Stimulated activated effector memory CD8-positive, alpha-beta T cell treated with anti-CD3 and anti-CD28 coated beads, Interleukin-12 subunit alpha, Interleukin-12 subunit beta, amount 100 ng/mL, for 72 hours (primary cell): ENCODE data around the gene CCDC8.

Source experiments
- ATAC-seq: fragments of 150-1000 bp; cut with Tn5 transposase; 2 replicates; pipeline ENCODE4 v1.10.0; 2021
- DNase-seq, 2 donors: peaks; one replicate each; pipeline ENCODE4 v3.0.0; 2021 to 2022; ENCODE audit warnings: low spot score in 2 of 2
- H3K27ac Mint-ChIP-seq: one replicate; pipeline ENCODE4 v1.8.0; 2022; ENCODE audit warnings: mild to moderate bottlenecking, mixed read lengths
- H3K36me3 Mint-ChIP-seq: one replicate; pipeline ENCODE4 v1.8.0; 2022; ENCODE audit warnings: mild to moderate bottlenecking, mixed read lengths
- H3K4me1 Mint-ChIP-seq: one replicate; pipeline ENCODE4 v1.8.0; 2022; ENCODE audit warnings: mixed read lengths
- H3K4me3 Mint-ChIP-seq: one replicate; pipeline ENCODE4 v1.8.0; 2022; ENCODE audit warnings: mild to moderate bottlenecking, mixed read lengths
- H3K9me3 Mint-ChIP-seq: one replicate; pipeline ENCODE4 v1.8.0; 2022; ENCODE audit warnings: mixed read lengths

The CCDC8 gene, protein sequence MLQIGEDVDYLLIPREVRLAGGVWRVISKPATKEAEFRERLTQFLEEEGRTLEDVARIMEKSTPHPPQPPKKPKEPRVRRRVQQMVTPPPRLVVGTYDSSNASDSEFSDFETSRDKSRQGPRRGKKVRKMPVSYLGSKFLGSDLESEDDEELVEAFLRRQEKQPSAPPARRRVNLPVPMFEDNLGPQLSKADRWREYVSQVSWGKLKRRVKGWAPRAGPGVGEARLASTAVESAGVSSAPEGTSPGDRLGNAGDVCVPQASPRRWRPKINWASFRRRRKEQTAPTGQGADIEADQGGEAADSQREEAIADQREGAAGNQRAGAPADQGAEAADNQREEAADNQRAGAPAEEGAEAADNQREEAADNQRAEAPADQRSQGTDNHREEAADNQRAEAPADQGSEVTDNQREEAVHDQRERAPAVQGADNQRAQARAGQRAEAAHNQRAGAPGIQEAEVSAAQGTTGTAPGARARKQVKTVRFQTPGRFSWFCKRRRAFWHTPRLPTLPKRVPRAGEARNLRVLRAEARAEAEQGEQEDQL

DNA sequence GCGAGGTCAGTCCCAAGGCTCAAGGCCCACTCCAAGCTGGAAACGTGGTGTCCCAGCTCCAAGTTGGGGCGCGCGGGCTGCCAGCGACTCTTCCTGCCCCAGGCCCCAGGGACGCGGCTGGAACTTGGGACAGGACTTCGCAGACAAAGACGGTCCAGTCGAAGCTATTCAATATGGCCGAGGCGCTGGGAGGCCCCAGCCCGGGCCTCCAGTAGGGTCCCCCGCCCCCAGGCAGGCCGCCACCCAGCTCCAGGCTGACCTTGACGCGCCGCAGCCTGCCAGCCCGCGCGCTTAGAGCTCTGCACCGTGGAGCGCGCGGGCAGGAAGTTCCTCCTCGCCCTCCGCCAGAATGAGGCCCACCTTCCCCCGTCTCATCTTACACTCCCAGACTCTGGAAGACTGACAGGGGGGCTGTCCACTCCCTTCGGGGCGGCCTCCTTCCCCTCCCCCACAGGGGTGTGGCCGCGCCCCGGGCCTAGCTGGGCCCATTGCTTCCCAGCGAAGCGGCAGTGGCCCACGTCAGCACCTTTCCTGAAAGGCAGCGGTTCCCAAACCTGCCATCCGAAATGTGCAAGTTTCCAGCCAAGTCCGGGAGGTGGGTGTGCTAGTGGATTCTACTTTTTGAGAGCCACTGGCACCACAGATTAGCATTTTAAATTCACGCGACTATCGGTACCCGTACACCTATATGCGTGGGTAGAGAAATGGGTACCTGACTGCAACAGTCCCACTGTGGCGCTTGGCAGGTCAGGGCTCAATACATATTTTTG lies at the start of gene CCDC8:
Gene CCDC8, minus strand, starts transcription at position 303 of the 770 bp plus-strand sequence. CDS start 754 bp downstream, outside the sequence.
- Mint-ChIP-seq H3K36me3 (no peaks in the 10 kb centered on the region), H3K27ac (no peak within 1 kb of the TSS), H3K4me1 (peaks cover 21% of the 10 kb centered on the region), H3K4me3 (no peak within 1 kb of the TSS), H3K9me3 (no peaks in the 10 kb centered on the region)
- ATAC-seq (no peak), DNase-seq (no peak)

DNA sequence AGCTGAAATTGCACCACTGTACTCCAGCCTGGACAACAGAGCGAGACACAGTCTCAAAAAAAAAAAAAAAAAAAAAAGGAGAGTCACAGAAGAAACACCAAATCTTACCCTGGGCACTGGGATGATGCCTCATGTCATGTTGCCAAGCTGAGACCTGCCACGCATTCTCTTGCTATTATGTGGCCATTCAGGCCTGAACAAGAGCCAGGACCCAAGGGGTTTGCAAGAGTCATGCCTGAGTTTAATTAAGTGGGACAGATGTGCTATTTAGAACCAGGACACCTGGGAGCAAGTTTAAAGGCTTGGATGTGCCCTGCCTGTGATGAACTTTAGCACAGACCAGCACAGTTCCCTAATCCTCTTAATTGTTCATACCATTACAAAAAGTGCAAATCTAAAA lies 48.2 kb upstream of the CCDC8 start:
- peaks cover 4% of the 10 kb centered on the region for H3K4me1 Mint-ChIP-seq
- ATAC-seq, result no peak
- no peak for DNase-seq
- no peaks in the 10 kb centered on the region for H3K36me3 Mint-ChIP-seq
- H3K4me3 Mint-ChIP-seq, result no peak overlapping the region
- no peak overlapping the region for H3K27ac Mint-ChIP-seq
- no peaks in the 10 kb centered on the region for H3K9me3 Mint-ChIP-seq

GRCh38 chr19:46460981-46461380 lies 47.6 kb upstream of the CCDC8 start:
- Mint-ChIP-seq H3K4me1 (no peaks in the 10 kb centered on the region), H3K4me3 (no peak overlapping the region), H3K27ac (no peak overlapping the region), H3K36me3 (no peaks in the 10 kb centered on the region), H3K9me3 (no peaks in the 10 kb centered on the region)
- ATAC-seq, result no peak
- DNase-seq, result no peak

DNA sequence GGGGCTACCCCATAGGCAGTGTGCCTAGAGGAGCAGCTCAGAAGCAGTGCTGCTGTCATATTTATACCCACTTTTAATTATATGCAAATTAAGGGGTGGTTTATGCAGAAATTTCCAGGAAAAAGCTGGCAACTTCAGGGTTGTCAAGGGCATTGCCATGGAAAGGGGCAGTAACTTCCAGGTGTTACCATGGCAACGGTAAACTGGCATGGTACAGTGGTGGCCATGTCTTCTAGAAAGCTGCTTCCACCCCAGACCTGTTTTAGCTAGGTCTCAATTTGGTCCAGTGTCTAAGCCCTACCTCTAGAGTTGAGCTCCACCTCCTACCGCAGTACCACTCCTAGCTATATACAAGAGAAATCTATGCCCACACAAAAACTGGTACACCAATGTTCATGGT lies 46.7 kb upstream of the CCDC8 start:
- Mint-ChIP-seq H3K27ac (no peak overlapping the region), H3K36me3 (no peaks in the 10 kb centered on the region), H3K4me1 (no peaks in the 10 kb centered on the region), H3K9me3 (no peaks in the 10 kb centered on the region), H3K4me3 (no peak overlapping the region)
- no peak for ATAC-seq
- DNase-seq, result no peak

DNA sequence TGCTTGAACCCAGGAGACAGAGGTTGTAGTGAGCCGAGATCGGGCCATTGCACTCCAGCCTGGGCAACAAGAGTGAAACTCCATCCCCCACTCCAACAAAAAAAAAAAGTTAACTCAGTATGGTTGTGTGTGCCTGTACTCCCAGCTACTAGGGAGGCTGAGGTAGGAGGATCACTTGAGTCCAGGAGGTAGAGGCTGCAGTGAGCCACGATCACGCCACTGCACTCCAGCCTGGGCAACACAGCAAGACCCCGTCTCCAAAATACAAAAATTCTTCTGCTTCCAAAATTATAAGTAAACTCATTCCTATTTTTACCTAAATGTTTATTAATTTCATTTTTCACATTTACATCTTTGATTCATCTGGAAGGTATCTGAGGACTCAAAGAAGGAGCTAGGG lies 43.6 kb upstream of the CCDC8 start:
- Mint-ChIP-seq H3K36me3 (no peaks in the 10 kb centered on the region), H3K9me3 (no peaks in the 10 kb centered on the region), H3K27ac (no peak overlapping the region), H3K4me1 (no peaks in the 10 kb centered on the region), H3K4me3 (no peak overlapping the region)
- no peak for DNase-seq
- no peak for ATAC-seq

DNA sequence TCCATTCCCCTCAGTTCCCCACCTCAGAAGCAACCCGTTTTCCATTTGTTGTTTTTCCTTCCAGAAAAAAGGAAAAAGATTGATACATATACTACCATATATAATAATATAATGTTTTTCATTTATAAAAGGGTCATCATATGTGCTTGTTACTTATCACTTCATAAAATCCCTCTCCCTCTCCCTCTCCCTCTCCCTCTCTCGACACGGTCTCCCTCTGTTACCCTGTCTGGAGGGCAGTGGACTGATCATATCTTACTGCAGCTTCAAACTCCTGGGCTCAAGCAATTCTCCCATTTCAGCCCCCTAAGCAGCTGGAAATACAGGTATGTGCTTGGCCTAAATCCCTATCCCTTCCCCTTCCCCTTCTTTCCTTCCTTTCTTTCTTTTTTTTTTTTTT lies 40.9 kb upstream of the CCDC8 start:
- peaks cover 3% of the 10 kb centered on the region for H3K9me3 Mint-ChIP-seq
- no peak for DNase-seq
- H3K36me3 Mint-ChIP-seq, result no peaks in the 10 kb centered on the region
- ATAC-seq, result no peak
- H3K4me1 Mint-ChIP-seq, result no peaks in the 10 kb centered on the region
- H3K27ac Mint-ChIP-seq, result no peak overlapping the region
- no peak overlapping the region for H3K4me3 Mint-ChIP-seq

DNA sequence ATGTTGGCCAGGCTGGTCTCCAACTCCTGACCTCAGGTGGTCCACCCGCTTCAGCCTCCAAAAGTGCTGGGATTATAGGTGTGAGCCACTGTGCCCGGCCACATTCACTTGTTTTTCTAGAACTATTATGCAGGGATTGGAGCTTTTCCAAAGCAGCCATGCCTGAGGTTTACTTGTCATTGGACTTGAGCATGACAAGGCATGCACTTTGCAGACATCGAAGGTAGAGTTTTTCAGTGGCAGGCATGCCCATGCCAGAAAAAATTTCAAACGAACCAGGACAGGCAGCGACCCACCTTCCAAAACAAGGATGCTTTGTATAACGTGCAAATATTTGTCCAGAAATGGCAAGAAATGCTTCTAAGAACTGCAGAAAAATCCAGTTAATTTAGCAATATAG lies 40.3 kb upstream of the CCDC8 start:
- DNase-seq, result no peak
- no peaks in the 10 kb centered on the region for H3K36me3 Mint-ChIP-seq

GRCh38 chr19:46452186-46452585 lies 38.8 kb upstream of the CCDC8 start:
- ATAC-seq, result no peak
- no peaks in the 10 kb centered on the region for H3K36me3 Mint-ChIP-seq
- H3K27ac Mint-ChIP-seq, result no peak overlapping the region
- no peaks in the 10 kb centered on the region for H3K4me1 Mint-ChIP-seq
- no peak for DNase-seq
- peaks cover 3% of the 10 kb centered on the region for H3K9me3 Mint-ChIP-seq
- H3K4me3 Mint-ChIP-seq, result no peak overlapping the region

More for the DNA sequence above, 40.3 kb upstream of the CCDC8 start:
- no peak for ATAC-seq
- H3K4me1 Mint-ChIP-seq, result no peaks in the 10 kb centered on the region
- no peak overlapping the region for H3K27ac Mint-ChIP-seq
- H3K4me3 Mint-ChIP-seq, result no peak overlapping the region
- peaks cover 3% of the 10 kb centered on the region for H3K9me3 Mint-ChIP-seq

DNA sequence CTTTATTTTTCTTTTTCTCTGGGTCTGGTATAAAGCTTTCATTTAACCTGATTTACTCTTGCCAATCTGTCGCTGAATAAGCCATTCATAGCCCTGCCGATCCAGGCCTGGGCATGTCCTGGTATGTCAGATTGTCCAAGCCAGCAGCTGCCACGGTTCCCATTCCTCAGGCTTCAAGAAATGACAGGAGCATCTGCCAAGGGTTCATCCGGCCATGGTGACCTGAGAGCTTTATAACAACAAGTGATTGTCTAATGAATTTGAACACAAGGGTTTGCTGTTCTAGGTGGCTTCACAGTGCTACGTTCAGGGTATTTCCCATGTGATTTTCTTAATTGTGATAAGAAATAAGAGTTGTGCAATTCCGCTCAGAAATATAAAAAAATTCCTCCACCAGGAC lies 38.0 kb upstream of the CCDC8 start:
- no peak overlapping the region for H3K27ac Mint-ChIP-seq
- H3K9me3 Mint-ChIP-seq, result peaks cover 3% of the 10 kb centered on the region
- H3K36me3 Mint-ChIP-seq, result no peaks in the 10 kb centered on the region
- no peak overlapping the region for H3K4me3 Mint-ChIP-seq
- DNase-seq (no peak), ATAC-seq (no peak)
- no peaks in the 10 kb centered on the region for H3K4me1 Mint-ChIP-seq

DNA sequence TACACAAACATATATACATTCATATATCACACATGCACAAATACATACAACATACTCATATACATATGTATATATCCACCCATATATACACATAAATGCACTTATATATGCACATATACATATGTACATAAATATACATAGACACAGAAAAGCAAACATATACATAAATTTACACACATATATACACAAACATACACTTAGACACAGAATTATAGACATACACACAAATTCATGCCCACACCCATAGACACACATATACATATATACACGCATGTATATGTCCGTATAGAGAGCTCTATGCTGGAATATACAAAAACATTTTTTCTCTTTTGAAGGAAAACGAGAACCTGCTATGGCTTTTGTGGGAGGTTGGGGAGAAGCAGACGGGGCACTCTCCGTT lies 37.4 kb upstream of the CCDC8 start:
- no peak for ATAC-seq

GRCh38 chr19:46449228-46449627 lies 35.9 kb upstream of the CCDC8 start:
- no peaks in the 10 kb centered on the region for H3K4me1 Mint-ChIP-seq
- DNase-seq, result no peak
- no peaks in the 10 kb centered on the region for H3K36me3 Mint-ChIP-seq
- ATAC-seq, result no peak
- H3K9me3 Mint-ChIP-seq, result peaks cover 3% of the 10 kb centered on the region
- H3K4me3 Mint-ChIP-seq, result no peak overlapping the region
- no peak overlapping the region for H3K27ac Mint-ChIP-seq

More for the DNA sequence above, 37.4 kb upstream of the CCDC8 start:
- Mint-ChIP-seq H3K9me3 (peaks cover 3% of the 10 kb centered on the region), H3K4me3 (no peak overlapping the region), H3K27ac (no peak overlapping the region), H3K4me1 (no peaks in the 10 kb centered on the region), H3K36me3 (no peaks in the 10 kb centered on the region)
- DNase-seq, result no peak

GRCh38 chr19:46448601-46449000 lies 35.2 kb upstream of the CCDC8 start:
- Mint-ChIP-seq H3K4me1 (no peaks in the 10 kb centered on the region), H3K36me3 (no peaks in the 10 kb centered on the region)
- no peak for ATAC-seq

DNA sequence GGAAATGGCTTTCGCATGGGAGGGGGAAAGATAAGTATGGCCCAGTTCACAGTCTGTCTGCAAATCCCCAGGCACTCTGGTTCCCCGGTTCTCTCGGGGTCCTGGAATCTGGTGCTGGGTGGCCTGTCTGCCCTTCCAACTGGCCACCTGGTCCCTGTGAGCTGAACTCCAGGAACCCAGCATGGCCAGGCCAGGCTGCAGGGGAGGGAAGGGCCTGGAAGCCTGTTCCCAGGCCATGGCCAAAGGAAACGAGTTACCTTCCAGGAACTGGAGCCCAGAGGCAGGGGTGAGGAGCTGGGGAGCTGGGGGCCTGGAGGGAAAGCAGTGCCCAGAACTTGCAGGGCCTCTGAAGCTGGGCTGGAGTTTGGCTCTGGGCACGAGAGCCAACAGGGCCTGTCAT lies 34.5 kb upstream of the CCDC8 start:
- ATAC-seq (no peak), DNase-seq (no peak)
- H3K9me3 Mint-ChIP-seq, result peaks cover 3% of the 10 kb centered on the region
- H3K4me3 Mint-ChIP-seq, result no peak overlapping the region
- no peak overlapping the region for H3K27ac Mint-ChIP-seq
- peaks cover 5% of the 10 kb centered on the region for H3K4me1 Mint-ChIP-seq
- no peaks in the 10 kb centered on the region for H3K36me3 Mint-ChIP-seq

More at GRCh38 chr19:46448601-46449000, 35.2 kb upstream of the CCDC8 start:
- peaks cover 3% of the 10 kb centered on the region for H3K9me3 Mint-ChIP-seq
- no peak overlapping the region for H3K4me3 Mint-ChIP-seq
- no peak for DNase-seq
- no peak overlapping the region for H3K27ac Mint-ChIP-seq

DNA sequence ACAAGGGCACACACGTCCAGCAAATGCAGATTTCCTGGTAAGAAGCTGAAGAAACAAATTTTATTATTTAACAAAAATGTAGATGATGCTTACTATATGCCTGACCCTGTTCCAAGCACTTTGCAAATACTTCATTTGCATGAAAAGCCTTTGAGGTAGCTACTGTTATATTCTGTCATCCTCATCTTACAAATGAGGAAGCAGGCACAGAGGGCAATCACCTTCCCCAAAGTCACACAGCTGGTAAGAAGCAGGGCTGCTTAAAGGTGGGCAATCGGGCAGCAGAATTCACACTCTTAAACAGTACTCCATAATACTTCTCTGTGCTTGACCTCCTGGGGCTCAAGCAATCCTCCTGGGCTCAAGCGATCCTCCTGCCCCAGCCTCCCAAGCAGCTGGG lies 33.6 kb upstream of the CCDC8 start:
- H3K9me3 Mint-ChIP-seq, result peaks cover 3% of the 10 kb centered on the region
- ATAC-seq, result no peak
- peaks cover 5% of the 10 kb centered on the region for H3K4me1 Mint-ChIP-seq

DNA sequence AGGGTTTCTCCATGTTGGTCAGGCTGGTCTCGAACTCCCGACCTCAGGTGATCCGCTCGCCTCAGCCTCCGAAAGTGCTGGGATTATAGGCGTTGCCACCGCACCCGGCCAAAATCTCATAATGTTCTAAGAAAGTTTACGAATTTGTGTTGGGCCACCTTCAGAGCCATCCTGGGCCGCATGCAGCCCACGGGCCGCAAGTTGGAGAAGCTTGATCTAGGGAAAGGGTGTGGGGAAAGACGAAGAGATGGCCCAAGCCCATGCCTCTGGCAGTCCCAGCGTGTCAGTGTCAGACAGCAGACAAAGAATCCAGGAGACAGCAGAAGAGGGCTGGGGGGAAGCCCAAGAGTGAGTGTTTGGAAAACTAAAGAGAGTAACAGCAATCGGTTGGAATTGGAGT lies 32.7 kb upstream of the CCDC8 start:
- Mint-ChIP-seq H3K4me1 (peaks cover 5% of the 10 kb centered on the region), H3K36me3 (no peaks in the 10 kb centered on the region), H3K9me3 (peaks cover 3% of the 10 kb centered on the region), H3K27ac (no peak overlapping the region), H3K4me3 (no peak overlapping the region)
- ATAC-seq, result no peak
- DNase-seq, result no peak

More for the DNA sequence above, 33.6 kb upstream of the CCDC8 start:
- no peaks in the 10 kb centered on the region for H3K36me3 Mint-ChIP-seq
- no peak for DNase-seq
- no peak overlapping the region for H3K4me3 Mint-ChIP-seq
- no peak overlapping the region for H3K27ac Mint-ChIP-seq
